SK-N-SH (cell line): ENCODE results near the gene POP7. TPM values are rescaled to one million over a fixed set of nuclear protein-coding genes. Genes with fewer than 3 reads are reported as not detected.

Experiments used
- CTCF ChIA-PET: fragments of 300-600, 350-600 bp; formaldehyde crosslinking; extraction: SDS; loops from one replicate; lab custom pipeline; 2021; lab: Yijun Ruan, JAX
- POLR2A ChIA-PET: fragments of 350-600 bp; sonication (Branson Sonifier 250); formaldehyde crosslinking; extraction: SDS; loops from one replicate; lab custom pipeline; 2020; ENCODE audit warnings: antibody characterized with exemption, inconsistent platforms; lab: Yijun Ruan, JAX
- DNase-seq: peaks from one replicate; pipeline ENCODE4 v3.0.0; 2012
- H2AFZ ChIP-seq: fragments of 200-600 bp; sonication (generic); 2 replicates; pipeline ENCODE4 v1.8.1; 2016; ENCODE audit warnings: antibody characterized with exemption, mild to moderate bottlenecking, low read depth
- H3F3A ChIP-seq: fragments of 200-600 bp; sonication (generic); replicated peaks from 2 replicates; pipeline ENCODE3; 2016; ENCODE audit warnings: antibody characterized with exemption, mild to moderate bottlenecking; ENCODE audit not compliant: insufficient read depth
- H3K27ac ChIP-seq, 2 experiments: fragments of 200-500 bp in 1 of 2; fragments of 200-600 bp in 1 of 2; sonication (Bioruptor generic) in 1 of 2; sonication (generic), shearing (Covaris generic) in 1 of 2; 2 replicates each; pipeline versions ENCODE4 v1.5.1 to v1.6.1; 2014 to 2016; ENCODE audit warnings: low read depth in 2 of 2, inconsistent platforms in 1 of 2, low read length in 1 of 2, mild to moderate bottlenecking in 1 of 2, mixed read lengths in 1 of 2
- H3K27me3 ChIP-seq: fragments of 200-600 bp; sonication (generic), shearing (Covaris generic); 2 replicates; pipeline ENCODE4 v1.6.1; 2016; ENCODE audit warnings: mixed run types; ENCODE audit not compliant: insufficient read depth
- H3K36me3 ChIP-seq, 2 experiments: fragments of 200-500 bp in 1 of 2; fragments of 200-600 bp in 1 of 2; sonication (Bioruptor generic) in 1 of 2; sonication (generic) in 1 of 2; replicated peaks in 1 of 2; 2 replicates each; pipeline versions ENCODE3 to v1.5.1; 2014 to 2016; ENCODE audit warnings: low read length in 1 of 2, mild to moderate bottlenecking in 1 of 2; ENCODE audit not compliant: insufficient read depth in 2 of 2, control insufficient read depth in 1 of 2
- H3K4me1 ChIP-seq, 2 experiments: fragments of 200-500 bp in 1 of 2; fragments of 200-600 bp in 1 of 2; sonication (Bioruptor generic) in 1 of 2; sonication (generic), shearing (Covaris generic) in 1 of 2; 2 replicates each; pipeline versions ENCODE4 v1.5.1 to v1.6.1; 2014 to 2016; ENCODE audit warnings: low read depth in 1 of 2, low read length in 1 of 2, mixed run types in 1 of 2; ENCODE audit not compliant: insufficient read depth in 2 of 2, control insufficient read depth in 1 of 2
- H3K4me2 ChIP-seq: fragments of 200-600 bp; sonication (generic), shearing (Covaris generic); 2 replicates; pipeline ENCODE4 v1.6.1; 2017; ENCODE audit warnings: mixed run types
- H3K4me3 ChIP-seq, 2 experiments: fragments of 200-500 bp in 1 of 2; fragments of 200-600 bp in 1 of 2; sonication (Bioruptor generic) in 1 of 2; sonication (generic), shearing (Covaris generic) in 1 of 2; 2 replicates each; pipeline versions ENCODE4 v1.5.1 to v1.8.1; 2014 to 2016; ENCODE audit warnings: low read depth in 2 of 2, inconsistent platforms in 1 of 2, low read length in 1 of 2, mild to moderate bottlenecking in 1 of 2, mixed read lengths in 1 of 2, moderate library complexity in 1 of 2
- H3K79me2 ChIP-seq: fragments of 200-600 bp; sonication (generic); 2 replicates; pipeline ENCODE4 v1.8.1; 2017; ENCODE audit warnings: mild to moderate bottlenecking; ENCODE audit not compliant: insufficient read depth
- H3K9ac ChIP-seq: fragments of 200-600 bp; sonication (generic); 2 replicates; pipeline ENCODE4 v1.6.1; 2017; ENCODE audit warnings: mixed run types
- H3K9me2 ChIP-seq: fragments of 200-600 bp; sonication (generic); 2 replicates; pipeline ENCODE4 v1.6.1; 2017; ENCODE audit warnings: mixed run types
- H3K9me3 ChIP-seq: fragments of 200-600 bp; sonication (generic); 2 replicates; pipeline ENCODE4 v1.6.1; 2017; ENCODE audit warnings: mixed run types, mild to moderate bottlenecking, moderate library complexity
- H4K20me1 ChIP-seq: fragments of 200-600 bp; sonication (generic); 2 replicates; pipeline ENCODE4 v1.6.1; 2017; ENCODE audit warnings: mild to moderate bottlenecking, mixed run types; ENCODE audit not compliant: insufficient read depth
- EP300 ChIP-seq, 2 experiments: IDR thresholded peaks; 2 replicates each; pipeline versions ENCODE4 v1.4.0 to v1.6.1; 2012; ENCODE audit warnings: borderline replicate concordance in 1 of 2, low read depth in 1 of 2, low read length in 1 of 2
- FOSL2 ChIP-seq: IDR thresholded peaks from 2 replicates; pipeline ENCODE4 v1.4.0; 2012; ENCODE audit warnings: low read depth, mild to moderate bottlenecking, moderate library complexity, borderline replicate concordance
- GABPA ChIP-seq: IDR thresholded peaks from 2 replicates; pipeline ENCODE4 v1.4.0; 2012; ENCODE audit warnings: low read depth, mild to moderate bottlenecking
- JUND ChIP-seq: IDR thresholded peaks from 2 replicates; pipeline ENCODE4 v1.4.0; 2012
- NRF1 ChIP-seq: IDR thresholded peaks from 2 replicates; pipeline ENCODE4 v1.6.1; 2012; ENCODE audit warnings: low read depth, mild to moderate bottlenecking, low read length
- RXRA ChIP-seq: IDR thresholded peaks from 2 replicates; pipeline ENCODE4 v1.4.0; 2012; ENCODE audit warnings: low read depth, mild to moderate bottlenecking, borderline replicate concordance
- SMC3 ChIP-seq: IDR thresholded peaks from 2 replicates; pipeline ENCODE4 v1.6.1; 2012; ENCODE audit warnings: low read depth, low read length, improper control_type of control experiment
- TAF1 ChIP-seq: IDR thresholded peaks from 2 replicates; pipeline ENCODE4 v1.6.1; 2012; ENCODE audit warnings: low read depth, mild to moderate bottlenecking, low read length, moderate library complexity, borderline replicate concordance
- TCF12 ChIP-seq: IDR thresholded peaks from 2 replicates; pipeline ENCODE4 v1.4.0; 2012
- YY1 ChIP-seq: IDR thresholded peaks from 2 replicates; pipeline ENCODE4 v1.4.0; 2012; ENCODE audit warnings: low read depth, mild to moderate bottlenecking
- WGBS: methylation state at CpG from one replicate; pipeline ENCODE4 v1.1.6; 2017; ENCODE audit warnings: low lambda C conversion rate; 5-methylcytosine and 5-hydroxymethylcytosine counted together
- polyA plus RNA-seq, 3 experiments: library from polyadenylated mRNA; depleted of rRNA; stranded (reverse); fragments of >200 nt; gene quantifications; 2 replicates each; pipeline ENCODE4 v1.2.3, GENCODE V29; 2012
- TF ChIP-seq, protein P1 (sequence below): IDR thresholded peaks from 2 replicates; pipeline ENCODE4 v1.4.0; 2012; ENCODE audit warnings: low read depth
- TF ChIP-seq, protein P2 (sequence below): IDR thresholded peaks from 2 replicates; pipeline ENCODE4 v1.4.0; 2012; ENCODE audit warnings: low read depth, borderline replicate concordance
- TF ChIP-seq, protein P3 (sequence below): IDR thresholded peaks from 2 replicates; pipeline ENCODE4 v1.6.1; 2012; ENCODE audit warnings: mild to moderate bottlenecking, low read depth, low read length, moderate library complexity

The POP7 gene
- polyA plus RNA-seq, 1 of the 3 experiments (the other 2 are of a cell fraction), result 81.8 TPM

DNA sequence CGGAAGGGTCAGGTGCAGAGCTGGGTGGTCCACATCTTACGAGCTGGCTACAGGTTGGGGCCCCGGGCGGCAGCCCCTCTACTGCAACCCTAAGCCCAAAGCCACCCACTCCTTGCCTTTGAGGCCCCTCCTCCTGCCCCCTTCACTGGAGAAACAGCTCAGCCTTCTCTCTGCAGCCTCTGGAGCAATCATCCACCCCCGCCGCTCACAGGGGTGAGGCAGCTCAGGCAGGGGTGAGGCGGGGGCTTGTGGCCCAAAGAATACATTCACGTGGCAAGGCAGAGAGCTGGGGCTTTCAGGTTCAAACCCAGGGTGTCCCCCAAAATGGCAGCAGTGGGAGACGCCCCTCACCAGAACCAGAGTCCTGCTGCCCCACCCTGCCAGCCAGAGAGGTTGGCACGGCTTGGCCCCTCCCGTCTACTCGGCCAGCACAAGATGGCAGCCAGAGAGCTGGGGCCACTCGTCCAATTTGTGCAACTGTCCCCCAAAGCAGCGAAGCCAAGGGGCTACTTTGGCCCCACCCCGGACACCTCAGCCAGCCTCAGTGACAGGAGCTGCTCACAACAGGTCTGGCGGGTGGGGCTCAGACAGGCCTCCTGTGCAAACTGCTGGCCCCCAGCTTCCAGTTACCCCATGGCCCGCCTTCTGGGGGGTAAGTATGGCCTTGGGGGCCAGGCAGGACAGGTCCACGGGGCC lies 25.2 kb upstream of the POP7 start (continued):
- TF ChIP-seq YY1, result no peak
- TF ChIP-seq, protein P1, sequence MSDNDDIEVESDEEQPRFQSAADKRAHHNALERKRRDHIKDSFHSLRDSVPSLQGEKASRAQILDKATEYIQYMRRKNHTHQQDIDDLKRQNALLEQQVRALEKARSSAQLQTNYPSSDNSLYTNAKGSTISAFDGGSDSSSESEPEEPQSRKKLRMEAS, result no peak

DNA sequence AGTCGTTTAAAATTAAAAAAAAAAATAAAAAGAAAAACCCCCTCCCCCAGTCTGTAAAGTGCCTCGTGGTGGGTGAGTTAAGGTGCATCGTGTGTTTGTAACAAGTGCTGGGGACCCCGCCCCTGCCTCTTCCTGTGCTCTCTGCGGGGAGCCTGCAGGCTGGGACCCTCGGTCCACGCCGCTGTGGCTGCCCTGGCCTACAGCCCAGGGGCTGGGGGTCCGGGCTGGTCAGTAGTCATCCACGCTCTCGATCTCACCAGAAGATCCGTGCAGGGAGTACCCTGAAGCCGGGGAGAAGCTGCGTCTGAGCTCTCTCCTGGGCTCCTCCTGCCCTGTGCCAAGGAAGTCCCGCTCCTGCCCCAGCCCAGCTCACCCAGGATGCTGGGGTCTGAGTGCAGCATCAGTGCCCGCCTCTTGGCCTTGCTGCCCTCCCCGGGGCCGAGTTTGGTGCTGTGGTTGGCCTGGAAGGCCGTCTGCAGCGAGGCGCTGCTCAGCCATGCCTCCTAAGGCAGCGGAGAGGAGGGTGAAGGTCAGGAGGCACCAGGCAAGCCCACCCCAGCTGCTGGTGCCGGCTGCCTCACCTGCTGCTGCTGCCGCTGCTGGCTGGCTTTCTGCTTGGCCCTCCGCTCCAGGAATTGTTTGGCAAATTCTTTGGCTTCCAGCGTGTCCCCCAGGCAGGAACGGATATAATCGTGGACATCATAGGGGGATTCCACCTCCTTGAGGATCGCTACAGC lies 24.3 kb upstream of the POP7 start:
- 83% methylated on average over 13 of the region's 29 CpGs for WGBS
- POLR2A ChIA-PET, result interaction anchor here (1.0 to 1.9 kb wide), 4 partner anchors 9 to 79 kb away, joined by 3 to 4 read pairs (median 4); partner anchors contain the start of genes MOSPD3 and PCOLCE

More for the DNA sequence above, 24.3 kb upstream of the POP7 start:
- CTCF ChIA-PET, result interaction anchor here (1.0 to 10.5 kb wide), 8 partner anchors 11 to 95 kb away, joined by 3 to 227 read pairs (median 10); partner anchors contain the start of genes ACTL6B, FBXO24, GIGYF1 and LRCH4
- Histone ChIP-seq H3K9me3 (no peaks in the 10 kb centered on the region), H3K36me3 (peaks cover 38 to 97% of the 10 kb centered on the region in 2 experiments), H3K9ac (no peak overlapping the region), H4K20me1 (peaks cover 50% of the 10 kb centered on the region), H3K4me2 (no peak overlapping the region), H2AFZ (no peak overlapping the region), H3K9me2 (no peaks in the 10 kb centered on the region), H3K27me3 (no peaks in the 10 kb centered on the region), H3F3A (peaks cover 57% of the 10 kb centered on the region), H3K4me3 (no peak overlapping the region), H3K27ac (no peak overlapping the region), H3K79me2 (peaks cover 18% of the 10 kb centered on the region), H3K4me1 (peaks cover 0 to 30% of the 10 kb centered on the region in 2 experiments; a peak in 1 of 4 replicates)
- TF ChIP-seq JUND (no peak), TCF12 (no peak), TAF1 (no peak), EP300 (IDR thresholded peaks at IDR 0.05; ENCODE audit: borderline replicate concordance in 1 of 2, low read depth in 1 of 2, low read length in 1 of 2) (no peak), SMC3 (no peak), FOSL2 (no peak), RXRA (no peak), NRF1 (no peak), GABPA (no peak)
- TF ChIP-seq, protein P2, sequence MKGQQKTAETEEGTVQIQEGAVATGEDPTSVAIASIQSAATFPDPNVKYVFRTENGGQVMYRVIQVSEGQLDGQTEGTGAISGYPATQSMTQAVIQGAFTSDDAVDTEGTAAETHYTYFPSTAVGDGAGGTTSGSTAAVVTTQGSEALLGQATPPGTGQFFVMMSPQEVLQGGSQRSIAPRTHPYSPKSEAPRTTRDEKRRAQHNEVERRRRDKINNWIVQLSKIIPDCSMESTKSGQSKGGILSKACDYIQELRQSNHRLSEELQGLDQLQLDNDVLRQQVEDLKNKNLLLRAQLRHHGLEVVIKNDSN, result no peak
- TF ChIP-seq, protein P3, sequence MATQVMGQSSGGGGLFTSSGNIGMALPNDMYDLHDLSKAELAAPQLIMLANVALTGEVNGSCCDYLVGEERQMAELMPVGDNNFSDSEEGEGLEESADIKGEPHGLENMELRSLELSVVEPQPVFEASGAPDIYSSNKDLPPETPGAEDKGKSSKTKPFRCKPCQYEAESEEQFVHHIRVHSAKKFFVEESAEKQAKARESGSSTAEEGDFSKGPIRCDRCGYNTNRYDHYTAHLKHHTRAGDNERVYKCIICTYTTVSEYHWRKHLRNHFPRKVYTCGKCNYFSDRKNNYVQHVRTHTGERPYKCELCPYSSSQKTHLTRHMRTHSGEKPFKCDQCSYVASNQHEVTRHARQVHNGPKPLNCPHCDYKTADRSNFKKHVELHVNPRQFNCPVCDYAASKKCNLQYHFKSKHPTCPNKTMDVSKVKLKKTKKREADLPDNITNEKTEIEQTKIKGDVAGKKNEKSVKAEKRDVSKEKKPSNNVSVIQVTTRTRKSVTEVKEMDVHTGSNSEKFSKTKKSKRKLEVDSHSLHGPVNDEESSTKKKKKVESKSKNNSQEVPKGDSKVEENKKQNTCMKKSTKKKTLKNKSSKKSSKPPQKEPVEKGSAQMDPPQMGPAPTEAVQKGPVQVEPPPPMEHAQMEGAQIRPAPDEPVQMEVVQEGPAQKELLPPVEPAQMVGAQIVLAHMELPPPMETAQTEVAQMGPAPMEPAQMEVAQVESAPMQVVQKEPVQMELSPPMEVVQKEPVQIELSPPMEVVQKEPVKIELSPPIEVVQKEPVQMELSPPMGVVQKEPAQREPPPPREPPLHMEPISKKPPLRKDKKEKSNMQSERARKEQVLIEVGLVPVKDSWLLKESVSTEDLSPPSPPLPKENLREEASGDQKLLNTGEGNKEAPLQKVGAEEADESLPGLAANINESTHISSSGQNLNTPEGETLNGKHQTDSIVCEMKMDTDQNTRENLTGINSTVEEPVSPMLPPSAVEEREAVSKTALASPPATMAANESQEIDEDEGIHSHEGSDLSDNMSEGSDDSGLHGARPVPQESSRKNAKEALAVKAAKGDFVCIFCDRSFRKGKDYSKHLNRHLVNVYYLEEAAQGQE, result no peak
- peak; percentile 44 for DNase-seq
